Measurements from ENCODE around the gene MPRIP.

GRCh38 chr17:17103160-17103559 lies 60.9 kb downstream of the MPRIP start:
- TF ChIP-seq ZC3H10 (CRISPR knock-in tag; IDR thresholded peaks at IDR 0.05) = no peak
- no peak for TF ChIP-seq ESRRG (CRISPR knock-in tag; IDR thresholded peaks at IDR 0.05)
- TF ChIP-seq, protein P1, sequence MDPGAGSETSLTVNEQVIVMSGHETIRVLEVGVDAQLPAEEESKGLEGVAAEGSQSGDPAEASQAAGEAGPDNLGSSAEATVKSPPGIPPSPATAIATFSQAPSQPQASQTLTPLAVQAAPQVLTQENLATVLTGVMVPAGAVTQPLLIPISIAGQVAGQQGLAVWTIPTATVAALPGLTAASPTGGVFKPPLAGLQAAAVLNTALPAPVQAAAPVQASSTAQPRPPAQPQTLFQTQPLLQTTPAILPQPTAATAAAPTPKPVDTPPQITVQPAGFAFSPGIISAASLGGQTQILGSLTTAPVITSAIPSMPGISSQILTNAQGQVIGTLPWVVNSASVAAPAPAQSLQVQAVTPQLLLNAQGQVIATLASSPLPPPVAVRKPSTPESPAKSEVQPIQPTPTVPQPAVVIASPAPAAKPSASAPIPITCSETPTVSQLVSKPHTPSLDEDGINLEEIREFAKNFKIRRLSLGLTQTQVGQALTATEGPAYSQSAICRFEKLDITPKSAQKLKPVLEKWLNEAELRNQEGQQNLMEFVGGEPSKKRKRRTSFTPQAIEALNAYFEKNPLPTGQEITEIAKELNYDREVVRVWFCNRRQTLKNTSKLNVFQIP (CRISPR knock-in tag; IDR thresholded peaks at IDR 0.05; ENCODE audit: borderline replicate concordance, low read depth) = no peak
- TF ChIP-seq ZNF565 (CRISPR knock-in tag; conservative IDR thresholded peaks at IDR 0.05; ENCODE audit: low read depth) = no peak
- TF ChIP-seq, protein P2, sequence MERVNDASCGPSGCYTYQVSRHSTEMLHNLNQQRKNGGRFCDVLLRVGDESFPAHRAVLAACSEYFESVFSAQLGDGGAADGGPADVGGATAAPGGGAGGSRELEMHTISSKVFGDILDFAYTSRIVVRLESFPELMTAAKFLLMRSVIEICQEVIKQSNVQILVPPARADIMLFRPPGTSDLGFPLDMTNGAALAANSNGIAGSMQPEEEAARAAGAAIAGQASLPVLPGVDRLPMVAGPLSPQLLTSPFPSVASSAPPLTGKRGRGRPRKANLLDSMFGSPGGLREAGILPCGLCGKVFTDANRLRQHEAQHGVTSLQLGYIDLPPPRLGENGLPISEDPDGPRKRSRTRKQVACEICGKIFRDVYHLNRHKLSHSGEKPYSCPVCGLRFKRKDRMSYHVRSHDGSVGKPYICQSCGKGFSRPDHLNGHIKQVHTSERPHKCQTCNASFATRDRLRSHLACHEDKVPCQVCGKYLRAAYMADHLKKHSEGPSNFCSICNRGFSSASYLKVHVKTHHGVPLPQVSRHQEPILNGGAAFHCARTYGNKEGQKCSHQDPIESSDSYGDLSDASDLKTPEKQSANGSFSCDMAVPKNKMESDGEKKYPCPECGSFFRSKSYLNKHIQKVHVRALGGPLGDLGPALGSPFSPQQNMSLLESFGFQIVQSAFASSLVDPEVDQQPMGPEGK (CRISPR knock-in tag; IDR thresholded peaks at IDR 0.05; ENCODE audit: borderline replicate concordance) = no peak
- TF ChIP-seq ZNF70 (CRISPR knock-in tag; IDR thresholded peaks at IDR 0.05) = no peak
- no peak for TF ChIP-seq TCF4 (CRISPR knock-in tag; IDR thresholded peaks at IDR 0.05; ENCODE audit: borderline replicate concordance)
- no peak for TF ChIP-seq ARNTL (CRISPR knock-in tag; IDR thresholded peaks at IDR 0.05; ENCODE audit: borderline replicate concordance, low read depth)
- no peak for TF ChIP-seq BACH2 (CRISPR knock-in tag; IDR thresholded peaks at IDR 0.05; ENCODE audit: borderline replicate concordance)
- no peak for TF ChIP-seq ZFP30 (CRISPR knock-in tag; IDR thresholded peaks at IDR 0.05)
- TF ChIP-seq CSRNP3 (CRISPR knock-in tag; IDR thresholded peaks at IDR 0.05) = no peak
- TF ChIP-seq ISL1 (CRISPR knock-in tag; IDR thresholded peaks at IDR 0.05) = no peak
- no peak for TF ChIP-seq SNAI2 (CRISPR knock-in tag; IDR thresholded peaks at IDR 0.05)
- TF ChIP-seq RARB (CRISPR knock-in tag; IDR thresholded peaks at IDR 0.05) = no peak

Data from SK-N-SH treated with all-trans-retinoic acid at 6 μM for 48 hours (cell line).